DND-41 (cell line): ENCODE results near the gene BLM.

Experiments used
- ATAC-seq: fragments of 200-7000 bp; cut with Tn5 transposase; 3 replicates; pipeline ENCODE4 v1.9.1; 2021; ENCODE audit warnings: low read depth; ENCODE audit not compliant: insufficient read depth
- DNase-seq: peaks from one replicate; pipeline ENCODE4 v3.0.0-alpha.2; 2020
- H2AFZ ChIP-seq: 2 replicates; pipeline ENCODE4 v1.6.0; 2012; ENCODE audit warnings: low read depth, low read length
- H3K27ac ChIP-seq: 2 replicates; pipeline ENCODE4 v1.5.1; 2012; ENCODE audit warnings: low read length, inconsistent platforms
- H3K27me3 ChIP-seq: fragments of 200-600 bp; sonication (generic); 2 replicates; pipeline ENCODE4 v1.6.0; 2012; ENCODE audit warnings: low read length, mild to moderate bottlenecking, inconsistent platforms; ENCODE audit not compliant: insufficient read depth, poor library complexity
- H3K36me3 ChIP-seq: 2 replicates; pipeline ENCODE4 v1.5.1; 2012; ENCODE audit warnings: low read length, inconsistent platforms; ENCODE audit not compliant: insufficient read depth
- H3K4me1 ChIP-seq: 2 replicates; pipeline ENCODE4 v1.5.1; 2012; ENCODE audit warnings: mild to moderate bottlenecking, low read length; ENCODE audit not compliant: insufficient read depth
- H3K4me2 ChIP-seq: 2 replicates; pipeline ENCODE4 v1.6.0; 2012; ENCODE audit warnings: mild to moderate bottlenecking, moderate library complexity, low read length, inconsistent platforms; ENCODE audit not compliant: insufficient read depth
- H3K4me3 ChIP-seq, 2 experiments: fragments of 200-600 bp in 1 of 2; shearing (Covaris generic) in 1 of 2; 2 replicates each; pipeline ENCODE4 v1.5.1; 2012 to 2016; ENCODE audit warnings: inconsistent platforms in 2 of 2, low read length in 2 of 2, mild to moderate bottlenecking in 2 of 2, low read depth in 1 of 2, moderate library complexity in 1 of 2
- H3K79me2 ChIP-seq: 2 replicates; pipeline ENCODE4 v1.6.0; 2012; ENCODE audit warnings: low read length, inconsistent platforms; ENCODE audit not compliant: insufficient read depth
- H3K9ac ChIP-seq: 2 replicates; pipeline ENCODE4 v1.6.0; 2012; ENCODE audit warnings: low read depth, mild to moderate bottlenecking, inconsistent platforms, low read length, moderate library complexity
- H3K9me3 ChIP-seq: 2 replicates; pipeline ENCODE4 v1.5.1; 2012; ENCODE audit warnings: low read length, moderate library complexity, mild to moderate bottlenecking, inconsistent platforms; ENCODE audit not compliant: insufficient read depth, severe bottlenecking
- H4K20me1 ChIP-seq: 2 replicates; pipeline ENCODE4 v1.6.0; 2012; ENCODE audit warnings: low read length; ENCODE audit not compliant: insufficient read depth
- CTCF ChIP-seq: IDR thresholded peaks from 2 replicates; pipeline ENCODE4 v1.5.1; 2012; ENCODE audit warnings: borderline replicate concordance, low read length, moderate library complexity, mild to moderate bottlenecking; ENCODE audit not compliant: poor library complexity, severe bottlenecking; ENCODE audit errors: extremely low read depth
- EZH2 ChIP-seq: IDR thresholded peaks from 3 replicates; pipeline ENCODE4 v1.6.1; 2012; ENCODE audit warnings: borderline replicate concordance, low read depth, mild to moderate bottlenecking, moderate library complexity, low read length, inconsistent platforms; ENCODE audit not compliant: severe bottlenecking

BLM gene

GRCh38 chr15:90674476-90674875 is 42.7 kb upstream of the BLM start:
- Histone ChIP-seq H3K9me3 (no peaks in the 10 kb centered on the region), H3K4me2 (no peak overlapping the region), H3K79me2 (no peaks in the 10 kb centered on the region), H3K27ac (no peak overlapping the region), H2AFZ (no peak overlapping the region), H3K9ac (no peak overlapping the region), H3K4me3 (no peak overlapping the region), H3K36me3 (no peaks in the 10 kb centered on the region), H3K4me1 (no peaks in the 10 kb centered on the region), H4K20me1 (no peaks in the 10 kb centered on the region), H3K27me3 (no peaks in the 10 kb centered on the region)
- no peak for DNase-seq
- TF ChIP-seq CTCF (no peak), EZH2 (no peak)
- no peak for ATAC-seq

DNA sequence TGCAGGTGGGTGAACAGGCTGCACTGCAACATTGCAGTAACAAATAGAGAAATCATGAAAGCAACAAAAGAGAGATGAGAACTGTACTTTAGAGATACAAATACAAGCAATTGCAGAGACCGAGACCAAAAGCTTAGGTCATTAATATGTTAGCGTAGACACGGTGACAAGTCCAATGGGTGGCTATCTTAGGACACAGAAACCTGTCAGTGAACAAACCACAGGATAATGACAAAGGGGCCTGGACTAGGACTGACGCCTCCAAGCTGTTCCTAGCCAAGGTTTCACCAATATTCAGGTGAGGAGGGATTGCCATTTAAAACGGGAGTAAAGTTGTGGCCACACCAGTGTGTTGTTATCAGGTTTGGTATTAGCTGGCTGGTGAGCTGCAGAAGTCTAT is 41.7 kb upstream of the BLM start:
- Histone ChIP-seq H3K9ac (no peak overlapping the region), H3K27ac (no peak overlapping the region)

GRCh38 chr15:90677807-90678790 is 39.0 kb upstream of the BLM start:
- no peak overlapping the region for H3K4me2 ChIP-seq
- ATAC-seq: no peak
- H2AFZ ChIP-seq: no peak overlapping the region
- H3K36me3 ChIP-seq: no peaks in the 10 kb centered on the region
- DNase-seq: no peak
- no peaks in the 10 kb centered on the region for H3K9me3 ChIP-seq
- H3K4me1 ChIP-seq: no peaks in the 10 kb centered on the region
- no peak overlapping the region for H3K27ac ChIP-seq
- H3K9ac ChIP-seq: no peak overlapping the region
- no peaks in the 10 kb centered on the region for H3K27me3 ChIP-seq
- TF ChIP-seq CTCF (no peak), EZH2 (no peak)
- no peaks in the 10 kb centered on the region for H4K20me1 ChIP-seq
- no peaks in the 10 kb centered on the region for H3K79me2 ChIP-seq
- H3K4me3 ChIP-seq: no peak overlapping the region

More for the DNA sequence above, 41.7 kb upstream of the BLM start:
- Histone ChIP-seq H3K79me2 (no peaks in the 10 kb centered on the region), H4K20me1 (no peaks in the 10 kb centered on the region), H3K9me3 (no peaks in the 10 kb centered on the region), H3K36me3 (no peaks in the 10 kb centered on the region), H3K27me3 (no peaks in the 10 kb centered on the region), H3K4me2 (no peak overlapping the region), H2AFZ (no peak overlapping the region), H3K4me3 (no peak overlapping the region), H3K4me1 (no peaks in the 10 kb centered on the region)
- no peak for ATAC-seq
- no peak for TF ChIP-seq EZH2
- no peak for TF ChIP-seq CTCF
- DNase-seq: no peak

DNA sequence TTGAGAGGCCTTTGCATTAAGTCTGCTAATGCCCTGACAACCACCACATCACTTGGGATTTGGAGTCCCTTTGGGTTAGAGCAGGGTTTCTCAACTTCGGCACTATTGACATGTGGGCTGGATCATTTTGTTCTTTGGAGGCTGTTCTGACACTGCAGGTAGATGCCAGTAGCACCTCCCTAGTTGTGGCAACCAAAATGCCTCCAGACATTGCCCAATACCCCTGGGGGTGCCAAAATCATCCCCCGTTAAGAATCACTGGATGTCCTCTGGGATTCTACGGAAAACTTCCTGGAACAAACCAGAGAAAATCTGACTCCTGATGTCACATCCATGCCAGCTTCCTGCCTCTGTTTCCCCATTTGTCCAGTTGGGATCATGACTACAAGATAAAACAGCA is 37.2 kb upstream of the BLM start:
- H3K9me3 ChIP-seq: no peaks in the 10 kb centered on the region
- H3K36me3 ChIP-seq: no peaks in the 10 kb centered on the region
- no peak overlapping the region for H3K9ac ChIP-seq
- no peaks in the 10 kb centered on the region for H4K20me1 ChIP-seq
- no peak for TF ChIP-seq CTCF
- TF ChIP-seq EZH2: no peak
- no peak overlapping the region for H3K27ac ChIP-seq
- H3K4me1 ChIP-seq: no peaks in the 10 kb centered on the region
- no peak for DNase-seq
- ATAC-seq: no peak
- no peaks in the 10 kb centered on the region for H3K79me2 ChIP-seq
- H3K4me3 ChIP-seq: no peak overlapping the region
- H3K27me3 ChIP-seq: no peaks in the 10 kb centered on the region
- H2AFZ ChIP-seq: no peak overlapping the region
- no peak overlapping the region for H3K4me2 ChIP-seq
